Right atrium auricular region (tissue), 2 donors: ENCODE measurements around the gene TEX51. TPM values are rescaled to one million over a fixed set of nuclear protein-coding genes. Genes with fewer than 3 reads are reported as not detected.

Source experiments
- DNase-seq: peaks from one replicate; pipeline ENCODE4 v3.0.0-alpha.2; 2019; ENCODE audit warnings: low spot score
- H3K27ac ChIP-seq, 2 donors: fragments of 200-600 bp; sonication (generic); 1 replicate in 1 of 2; 2 replicates in 1 of 2; pipeline ENCODE4 v1.5.1; 2016 to 2019
- H3K27me3 ChIP-seq, 2 donors: fragments of 200-600 bp; sonication (generic); one replicate each; pipeline versions ENCODE4 v1.5.1 to v1.6.0; 2017 to 2019
- H3K36me3 ChIP-seq: fragments of 200-600 bp; sonication (generic); one replicate; pipeline ENCODE4 v1.5.1; 2016
- H3K4me1 ChIP-seq, 2 donors: fragments of 200-600 bp; sonication (generic); one replicate each; pipeline versions ENCODE4 v1.5.1 to v1.6.0; 2017 to 2019
- H3K4me3 ChIP-seq, 2 donors: fragments of 200-600 bp; sonication (generic); 1 replicate in 1 of 2; 2 replicates in 1 of 2; pipeline ENCODE4 v1.5.1; 2017 to 2019; ENCODE audit warnings: mild to moderate bottlenecking in 1 of 2, moderate library complexity in 1 of 2
- H3K9me3 ChIP-seq, 2 donors: fragments of 200-600 bp; sonication (generic); one replicate each; pipeline ENCODE4 v1.5.1; 2019
- CTCF ChIP-seq, 2 donors: fragments of 200-600 bp; sonication (generic); IDR thresholded peaks; one replicate each; pipeline ENCODE4 v1.5.1; 2019; ENCODE audit warnings: antibody characterized with exemption in 2 of 2
- total RNA-seq, 2 donors: library from RNA; depleted of rRNA; stranded (reverse); fragments of >200 nt; gene quantifications; one replicate each; pipeline ENCODE4 v1.1.0, GENCODE V29; 2016

The TEX51 gene
- total RNA-seq, 2 donors from 2014 or later: not detected

GRCh38 chr2:126908721-126909177 is 10.1 kb downstream of the TEX51 start:
- Histone ChIP-seq H3K9me3 (peaks cover 0 to 12% of the 10 kb centered on the region in 2 donors), H3K27ac (no peak overlapping the region), H3K36me3 (no peaks in the 10 kb centered on the region), H3K27me3 (no peaks in the 10 kb centered on the region), H3K4me3 (no peak overlapping the region), H3K4me1 (no peaks in the 10 kb centered on the region)
- peak; percentile 16 for DNase-seq
- TF ChIP-seq CTCF (IDR thresholded peaks at IDR 0.05): no peak

GRCh38 chr2:126909366-126909765 is 10.7 kb downstream of the TEX51 start:
- peak; percentile 36 for DNase-seq
- Histone ChIP-seq H3K27me3 (no peaks in the 10 kb centered on the region), H3K9me3 (peaks cover 0 to 6% of the 10 kb centered on the region in 2 donors), H3K4me3 (no peak overlapping the region), H3K27ac (no peak overlapping the region), H3K4me1 (no peaks in the 10 kb centered on the region), H3K36me3 (no peaks in the 10 kb centered on the region)
- no peak for TF ChIP-seq CTCF (IDR thresholded peaks at IDR 0.05)

- Histone ChIP-seq H3K4me1 (no peaks in the 10 kb centered on the region), H3K27me3 (no peaks in the 10 kb centered on the region)
- peak; percentile 48 for DNase-seq
These were observed 11.1 kb downstream of the TEX51 start for GRCh38 chr2:126909781-126910180.

GRCh38 chr2:126910637-126911036 is 11.9 kb downstream of the TEX51 start:
- Histone ChIP-seq H3K4me3 (no peak overlapping the region), H3K9me3 (no peaks in the 10 kb centered on the region), H3K36me3 (no peaks in the 10 kb centered on the region), H3K27me3 (no peaks in the 10 kb centered on the region), H3K27ac (no peak overlapping the region), H3K4me1 (no peaks in the 10 kb centered on the region)
- TF ChIP-seq CTCF (IDR thresholded peaks at IDR 0.05): no peak
- peak; percentile 16 for DNase-seq

More at GRCh38 chr2:126909781-126910180, 11.1 kb downstream of the TEX51 start:
- no peak overlapping the region for H3K4me3 ChIP-seq
- H3K36me3 ChIP-seq: no peaks in the 10 kb centered on the region
- no peak overlapping the region for H3K27ac ChIP-seq
- TF ChIP-seq CTCF (IDR thresholded peaks at IDR 0.05): no peak
- H3K9me3 ChIP-seq: peaks cover 0 to 2% of the 10 kb centered on the region in 2 donors

- TF ChIP-seq CTCF (IDR thresholded peaks at IDR 0.05): no peak
- peak; percentile 52 for DNase-seq
- H3K4me3 ChIP-seq: no peak overlapping the region
- H3K4me1 ChIP-seq: no peaks in the 10 kb centered on the region
- no peak overlapping the region for H3K27ac ChIP-seq
- no peaks in the 10 kb centered on the region for H3K27me3 ChIP-seq
- no peaks in the 10 kb centered on the region for H3K36me3 ChIP-seq
- H3K9me3 ChIP-seq: no peaks in the 10 kb centered on the region
These were observed 12.6 kb downstream of the TEX51 start for GRCh38 chr2:126911111-126911796.

GRCh38 chr2:126912201-126912600 is 13.5 kb downstream of the TEX51 start:
- Histone ChIP-seq H3K9me3 (no peaks in the 10 kb centered on the region), H3K36me3 (no peaks in the 10 kb centered on the region), H3K27ac (no peak overlapping the region), H3K4me3 (no peak overlapping the region), H3K4me1 (no peaks in the 10 kb centered on the region), H3K27me3 (no peaks in the 10 kb centered on the region)
- no peak for TF ChIP-seq CTCF (IDR thresholded peaks at IDR 0.05)
- DNase-seq: peak; percentile 18
